HepG2 (cell line): ENCODE data around the gene PLB1. TPM values are rescaled to one million over a fixed set of nuclear protein-coding genes. Genes with fewer than 3 reads are reported as not detected.
A peak's percentile ranks its signal among the peaks of the same experiment; 100 is the strongest.

Source experiments
- BHLHE40 ChIP-seq: IDR thresholded peaks from 2 replicates; pipeline ENCODE4 v1.6.1; 2011; ENCODE audit warnings: low read length, improper control_type of control experiment
- EED ChIP-seq: sonication (generic); formaldehyde crosslinking; IDR thresholded peaks from 2 replicates; pipeline ENCODE4 v1.5.0; 2020; ENCODE audit warnings: mild to moderate bottlenecking, missing genetic modification reagents
- ELF3 ChIP-seq: IDR thresholded peaks from 2 replicates; pipeline ENCODE4 v1.6.1; 2016; ENCODE audit warnings: missing genetic modification reagents, missing compliant biosample characterization
- PATZ1 ChIP-seq: sonication (generic); formaldehyde crosslinking; IDR thresholded peaks from 2 replicates; pipeline ENCODE4 v1.4.0; 2020; ENCODE audit warnings: missing genetic modification reagents
- REPIN1 ChIP-seq: sonication (generic); formaldehyde crosslinking; IDR thresholded peaks from 2 replicates; pipeline ENCODE4 v1.8.0; 2022; ENCODE audit warnings: missing genetic modification reagents, low read depth, mild to moderate bottlenecking, borderline replicate concordance
- TBX2 ChIP-seq: sonication (generic); formaldehyde crosslinking; IDR thresholded peaks from 2 replicates; pipeline ENCODE4 v1.5.0; 2020; ENCODE audit warnings: missing genetic modification reagents, mild to moderate bottlenecking, borderline replicate concordance
- ZNF687 ChIP-seq: sonication (generic); formaldehyde crosslinking; IDR thresholded peaks from 2 replicates; pipeline ENCODE4 v1.5.1; 2020; ENCODE audit warnings: mild to moderate bottlenecking, missing genetic modification reagents, moderate library complexity
- ZNF766 ChIP-seq: sonication (generic); formaldehyde crosslinking; IDR thresholded peaks from 2 replicates; pipeline ENCODE4 v1.5.0; 2020; ENCODE audit warnings: missing genetic modification reagents, borderline replicate concordance
- polyA plus RNA-seq, 8 experiments: library from polyadenylated mRNA; depleted of rRNA in 3 of 8; stranded (reverse) in 7 of 8; unstranded in 1 of 8; fragments of >200 nt; fragmentation: Illumina TruSeq in 4 of 8; extraction: Trizol in 4 of 8; gene quantifications; 2 replicates each; pipeline versions ENCODE4 v1.2.1 to v1.2.3, GENCODE V29; 2011 to 2016; ENCODE audit warnings: low read depth in 4 of 8, missing spikeins in 1 of 8, mixed read lengths in 1 of 8; ENCODE audit not compliant: insufficient read depth in 1 of 8
- total RNA-seq, 5 experiments: library from RNA; depleted of rRNA; stranded (reverse); fragments of >200 nt; fragmentation: Illumina TruSeq; extraction: Trizol; gene quantifications; 2 replicates each; pipeline ENCODE4 v1.2.3, GENCODE V29; 2016; ENCODE audit warnings: low read depth in 1 of 5
- TF ChIP-seq, protein P1 (sequence below): sonication (generic); formaldehyde crosslinking; conservative IDR thresholded peaks from 2 replicates; pipeline ENCODE4 v1.4.0; 2020; ENCODE audit warnings: mild to moderate bottlenecking, missing genetic modification reagents, moderate library complexity
- TF ChIP-seq, protein P2 (sequence below): sonication (generic); formaldehyde crosslinking; IDR thresholded peaks from 2 replicates; pipeline ENCODE4 v1.8.0; 2022; ENCODE audit warnings: missing genetic modification reagents, mild to moderate bottlenecking, borderline replicate concordance
- TF ChIP-seq, protein P3 (sequence below): IDR thresholded peaks from 2 replicates; pipeline ENCODE4 v1.4.0; 2020; ENCODE audit warnings: mild to moderate bottlenecking, missing genetic modification reagents

Gene PLB1
- total and polyA plus RNA-seq, 2 of the 13 experiments (the other 11 are each of a cell fraction or from before 2014, with no cell fraction given), result 0.20 to 1.8 TPM

- TF ChIP-seq EED, result 0 out of 2 replicates have a peak, but pooled peaks have one; percentile 9
- TF ChIP-seq ZNF687 (CRISPR knock-in tag), result peak; percentile 56
- TF ChIP-seq, protein P1, sequence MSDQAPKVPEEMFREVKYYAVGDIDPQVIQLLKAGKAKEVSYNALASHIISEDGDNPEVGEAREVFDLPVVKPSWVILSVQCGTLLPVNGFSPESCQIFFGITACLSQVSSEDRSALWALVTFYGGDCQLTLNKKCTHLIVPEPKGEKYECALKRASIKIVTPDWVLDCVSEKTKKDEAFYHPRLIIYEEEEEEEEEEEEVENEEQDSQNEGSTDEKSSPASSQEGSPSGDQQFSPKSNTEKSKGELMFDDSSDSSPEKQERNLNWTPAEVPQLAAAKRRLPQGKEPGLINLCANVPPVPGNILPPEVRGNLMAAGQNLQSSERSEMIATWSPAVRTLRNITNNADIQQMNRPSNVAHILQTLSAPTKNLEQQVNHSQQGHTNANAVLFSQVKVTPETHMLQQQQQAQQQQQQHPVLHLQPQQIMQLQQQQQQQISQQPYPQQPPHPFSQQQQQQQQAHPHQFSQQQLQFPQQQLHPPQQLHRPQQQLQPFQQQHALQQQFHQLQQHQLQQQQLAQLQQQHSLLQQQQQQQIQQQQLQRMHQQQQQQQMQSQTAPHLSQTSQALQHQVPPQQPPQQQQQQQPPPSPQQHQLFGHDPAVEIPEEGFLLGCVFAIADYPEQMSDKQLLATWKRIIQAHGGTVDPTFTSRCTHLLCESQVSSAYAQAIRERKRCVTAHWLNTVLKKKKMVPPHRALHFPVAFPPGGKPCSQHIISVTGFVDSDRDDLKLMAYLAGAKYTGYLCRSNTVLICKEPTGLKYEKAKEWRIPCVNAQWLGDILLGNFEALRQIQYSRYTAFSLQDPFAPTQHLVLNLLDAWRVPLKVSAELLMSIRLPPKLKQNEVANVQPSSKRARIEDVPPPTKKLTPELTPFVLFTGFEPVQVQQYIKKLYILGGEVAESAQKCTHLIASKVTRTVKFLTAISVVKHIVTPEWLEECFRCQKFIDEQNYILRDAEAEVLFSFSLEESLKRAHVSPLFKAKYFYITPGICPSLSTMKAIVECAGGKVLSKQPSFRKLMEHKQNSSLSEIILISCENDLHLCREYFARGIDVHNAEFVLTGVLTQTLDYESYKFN (CRISPR knock-in tag), result 0 out of 2 replicates have a peak, but pooled peaks have one; percentile 10
- TF ChIP-seq ZNF766 (CRISPR knock-in tag), result 0 out of 2 replicates have a peak, but pooled peaks have one; percentile 45
- no peak for TF ChIP-seq REPIN1
- TF ChIP-seq PATZ1 (CRISPR knock-in tag), result no peak
- peak; percentile 29; the same call in 1 of the 2 replicates for TF ChIP-seq TBX2 (CRISPR knock-in tag)
- TF ChIP-seq, protein P2, sequence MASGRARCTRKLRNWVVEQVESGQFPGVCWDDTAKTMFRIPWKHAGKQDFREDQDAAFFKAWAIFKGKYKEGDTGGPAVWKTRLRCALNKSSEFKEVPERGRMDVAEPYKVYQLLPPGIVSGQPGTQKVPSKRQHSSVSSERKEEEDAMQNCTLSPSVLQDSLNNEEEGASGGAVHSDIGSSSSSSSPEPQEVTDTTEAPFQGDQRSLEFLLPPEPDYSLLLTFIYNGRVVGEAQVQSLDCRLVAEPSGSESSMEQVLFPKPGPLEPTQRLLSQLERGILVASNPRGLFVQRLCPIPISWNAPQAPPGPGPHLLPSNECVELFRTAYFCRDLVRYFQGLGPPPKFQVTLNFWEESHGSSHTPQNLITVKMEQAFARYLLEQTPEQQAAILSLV (CRISPR knock-in tag), result no peak
- TF ChIP-seq BHLHE40, result no peak
- TF ChIP-seq ELF3 (CRISPR knock-in tag), result peak; percentile 45; the same call in 1 of the 2 replicates
- TF ChIP-seq, protein P3, sequence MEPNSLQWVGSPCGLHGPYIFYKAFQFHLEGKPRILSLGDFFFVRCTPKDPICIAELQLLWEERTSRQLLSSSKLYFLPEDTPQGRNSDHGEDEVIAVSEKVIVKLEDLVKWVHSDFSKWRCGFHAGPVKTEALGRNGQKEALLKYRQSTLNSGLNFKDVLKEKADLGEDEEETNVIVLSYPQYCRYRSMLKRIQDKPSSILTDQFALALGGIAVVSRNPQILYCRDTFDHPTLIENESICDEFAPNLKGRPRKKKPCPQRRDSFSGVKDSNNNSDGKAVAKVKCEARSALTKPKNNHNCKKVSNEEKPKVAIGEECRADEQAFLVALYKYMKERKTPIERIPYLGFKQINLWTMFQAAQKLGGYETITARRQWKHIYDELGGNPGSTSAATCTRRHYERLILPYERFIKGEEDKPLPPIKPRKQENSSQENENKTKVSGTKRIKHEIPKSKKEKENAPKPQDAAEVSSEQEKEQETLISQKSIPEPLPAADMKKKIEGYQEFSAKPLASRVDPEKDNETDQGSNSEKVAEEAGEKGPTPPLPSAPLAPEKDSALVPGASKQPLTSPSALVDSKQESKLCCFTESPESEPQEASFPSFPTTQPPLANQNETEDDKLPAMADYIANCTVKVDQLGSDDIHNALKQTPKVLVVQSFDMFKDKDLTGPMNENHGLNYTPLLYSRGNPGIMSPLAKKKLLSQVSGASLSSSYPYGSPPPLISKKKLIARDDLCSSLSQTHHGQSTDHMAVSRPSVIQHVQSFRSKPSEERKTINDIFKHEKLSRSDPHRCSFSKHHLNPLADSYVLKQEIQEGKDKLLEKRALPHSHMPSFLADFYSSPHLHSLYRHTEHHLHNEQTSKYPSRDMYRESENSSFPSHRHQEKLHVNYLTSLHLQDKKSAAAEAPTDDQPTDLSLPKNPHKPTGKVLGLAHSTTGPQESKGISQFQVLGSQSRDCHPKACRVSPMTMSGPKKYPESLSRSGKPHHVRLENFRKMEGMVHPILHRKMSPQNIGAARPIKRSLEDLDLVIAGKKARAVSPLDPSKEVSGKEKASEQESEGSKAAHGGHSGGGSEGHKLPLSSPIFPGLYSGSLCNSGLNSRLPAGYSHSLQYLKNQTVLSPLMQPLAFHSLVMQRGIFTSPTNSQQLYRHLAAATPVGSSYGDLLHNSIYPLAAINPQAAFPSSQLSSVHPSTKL (CRISPR knock-in tag), result peak; percentile 59; the same call in 1 of the 2 replicates
Observed at GRCh38 chr2:28624793-28625701, 129.2 kb downstream of the PLB1 start (continued).
